Measurements from ENCODE around the gene IL4R. TPM values are rescaled to one million over a fixed set of nuclear protein-coding genes. Genes with fewer than 3 reads are reported as not detected.

The IL4R gene
- total RNA-seq = 17.6 and 25.0 TPM in 2 replicates

DNA sequence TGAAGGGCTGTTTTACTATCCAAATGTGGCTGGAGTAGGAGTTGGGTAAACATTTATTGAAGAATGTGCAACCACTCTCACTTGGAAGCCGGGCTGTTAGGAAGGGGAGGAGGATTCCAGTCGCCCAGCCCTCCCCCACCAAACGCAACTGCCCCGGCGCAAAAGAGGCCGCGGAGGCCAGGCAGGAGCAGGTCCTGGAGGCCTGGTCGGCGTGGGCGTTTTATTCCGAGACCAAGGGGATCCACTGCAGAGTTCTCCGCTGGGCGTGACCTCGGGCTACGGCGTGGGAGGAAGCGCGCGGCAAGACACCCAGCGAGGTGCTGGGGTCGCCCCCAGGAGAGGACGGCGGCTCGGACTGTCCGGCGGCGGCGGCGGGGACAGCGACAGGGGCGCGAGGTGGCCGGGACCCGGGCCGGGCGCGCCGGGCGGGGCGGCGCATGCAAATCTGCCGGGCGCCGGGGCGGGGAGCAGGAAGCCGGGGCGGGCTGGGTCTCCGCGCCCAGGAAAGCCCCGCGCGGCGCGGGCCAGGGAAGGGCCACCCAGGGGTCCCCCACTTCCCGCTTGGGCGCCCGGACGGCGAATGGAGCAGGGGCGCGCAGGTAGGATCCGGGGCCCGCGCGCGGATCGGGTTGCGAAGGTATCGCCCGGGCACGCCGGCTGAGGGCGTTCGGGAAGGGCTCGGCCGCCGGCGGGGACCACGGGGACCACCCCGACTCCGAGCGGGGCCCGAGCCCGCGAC lies at the start of gene IL4R:
TSS of gene IL4R (plus strand) at position 553 of the 739 bp plus-strand sequence. CDS start 26,230 bp downstream, outside the sequence.

DNA sequence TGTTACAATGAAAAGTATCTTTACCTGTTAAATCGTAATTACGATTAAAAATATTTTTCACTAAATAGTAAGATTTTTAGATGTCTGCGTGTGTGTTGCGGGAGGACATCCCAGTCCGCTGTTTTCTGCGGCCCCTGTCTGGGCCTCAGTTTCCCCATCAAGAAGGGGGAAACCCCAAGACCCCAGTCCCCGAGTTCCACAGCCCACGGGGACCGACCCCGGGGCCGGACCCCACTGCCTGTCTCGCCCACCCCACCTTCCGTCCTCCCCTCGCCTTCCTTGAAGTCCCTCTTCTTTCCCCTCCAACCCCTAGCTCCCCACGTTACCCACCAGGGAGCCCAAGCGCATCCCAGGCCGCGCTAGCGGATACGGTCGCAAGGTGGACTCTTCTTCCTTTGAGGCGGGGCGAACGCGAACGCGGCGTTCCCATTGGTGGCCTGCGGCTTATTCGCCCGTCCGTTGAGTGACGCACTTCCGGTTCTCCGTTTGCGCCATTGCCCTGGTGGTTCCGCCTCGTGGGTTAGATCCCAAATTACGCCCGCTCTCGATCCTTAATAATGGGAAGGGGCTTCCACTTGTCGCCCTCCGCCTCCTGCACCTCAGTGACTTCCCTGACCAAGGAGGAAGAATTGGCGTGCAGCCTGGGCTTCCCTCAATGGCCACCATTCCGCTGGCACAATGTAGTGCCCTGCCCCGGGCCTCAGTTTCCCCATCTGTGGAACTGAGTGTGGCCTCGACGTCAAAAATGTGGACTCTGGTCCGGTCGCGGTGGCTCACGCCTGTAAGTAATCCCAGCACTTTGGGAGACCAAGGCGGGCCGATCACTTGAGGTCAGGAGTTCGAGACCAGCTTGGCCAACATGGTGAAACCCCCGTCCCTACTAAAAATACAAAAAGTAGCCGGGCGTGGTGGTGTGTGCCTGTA lies 45.1 kb upstream of the IL4R start, which contains the start of gene NSMCE1:
TSS of gene NSMCE1 (minus strand) at position 397 of the 924 bp plus-strand sequence. CDS start 11,202 bp downstream, outside the sequence.

DNA sequence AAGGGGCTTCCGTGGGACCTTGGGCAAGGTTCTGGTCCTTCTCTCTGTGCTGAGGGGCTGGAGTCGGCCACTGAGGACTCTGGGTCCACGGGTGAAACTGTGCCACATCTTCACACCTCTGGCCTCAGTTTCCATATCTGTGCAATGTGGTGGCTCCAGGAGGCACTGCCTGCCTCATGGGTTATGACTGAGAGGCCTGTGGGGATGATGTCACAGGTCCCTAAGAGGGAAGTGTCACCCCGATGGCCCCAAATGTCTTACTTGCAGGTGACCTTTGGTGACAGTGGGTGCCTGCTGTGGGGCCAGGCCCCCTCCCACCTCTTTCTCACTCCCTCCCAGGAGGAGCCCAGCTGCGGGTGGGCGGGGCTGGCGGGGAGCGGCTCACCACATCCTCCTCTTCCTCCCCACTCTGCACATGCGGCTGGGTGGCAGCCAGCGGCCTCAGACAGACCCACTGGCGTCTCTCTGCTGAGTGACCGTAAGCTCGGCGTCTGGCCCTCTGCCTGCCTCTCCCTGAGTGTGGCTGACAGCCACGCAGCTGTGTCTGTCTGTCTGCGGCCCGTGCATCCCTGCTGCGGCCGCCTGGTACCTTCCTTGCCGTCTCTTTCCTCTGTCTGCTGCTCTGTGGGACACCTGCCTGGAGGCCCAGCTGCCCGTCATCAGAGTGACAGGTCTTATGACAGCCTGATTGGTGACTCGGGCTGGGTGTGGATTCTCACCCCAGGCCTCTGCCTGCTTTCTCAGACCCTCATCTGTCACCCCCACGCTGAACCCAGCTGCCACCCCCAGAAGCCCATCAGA lies 88.2 kb downstream of the IL4R start, which contains the start of gene IL21R:
TSS of gene IL21R (plus strand) at position 407 of the 801 bp plus-strand sequence. CDS start 27,898 bp downstream, outside the sequence.

Other genes starting within 250 kb of the IL4R start
- gene C16orf82, start 247.0 kb upstream of the IL4R start, total RNA-seq = not detected in 2 replicates
- gene KDM8, start 110.4 kb upstream of the IL4R start, total RNA-seq = 3.3 and 4.8 TPM in 2 replicates
- 52.0 and 63.6 TPM in 2 replicates for gene NSMCE1, start 45.2 kb upstream of the IL4R start, total RNA-seq
- gene IL21R, start 88.2 kb downstream of the IL4R start, total RNA-seq = 2.8 and 3.9 TPM in 2 replicates
- 90.4 and 93.2 TPM in 2 replicates for gene GTF3C1, start 235.9 kb downstream of the IL4R start, total RNA-seq
- gene KATNIP, start 236.2 kb downstream of the IL4R start, total RNA-seq = 12.7 and 24.3 TPM in 2 replicates